NT2/D1 (cell line): ENCODE results near the gene PARD3.

Experiments used
- DNase-seq: peaks from one replicate; pipeline ENCODE4 v3.0.0-alpha.2; 2011; ENCODE audit warnings: low read depth, low spot score
- H3K27me3 ChIP-seq: 2 replicates; pipeline ENCODE4 v1.6.0; 2011; ENCODE audit warnings: mild to moderate bottlenecking; ENCODE audit not compliant: insufficient read length, insufficient read depth
- H3K36me3 ChIP-seq: 2 replicates; pipeline ENCODE4 v1.6.1; 2011; ENCODE audit warnings: mild to moderate bottlenecking, low read length, mixed read lengths; ENCODE audit not compliant: insufficient read depth, insufficient read length
- H3K4me1 ChIP-seq: 2 replicates; pipeline ENCODE4 v1.5.1; 2011; ENCODE audit not compliant: insufficient read depth, insufficient read length
- H3K4me3 ChIP-seq: 2 replicates; pipeline ENCODE4 v1.5.1; 2011; ENCODE audit warnings: low read depth; ENCODE audit not compliant: insufficient read length
- H3K9ac ChIP-seq: 2 replicates; pipeline ENCODE4 v1.6.0; 2011; ENCODE audit warnings: low read depth; ENCODE audit not compliant: insufficient read length
- H3K9me3 ChIP-seq: 2 replicates; pipeline ENCODE4 v1.5.1; 2011; ENCODE audit warnings: mild to moderate bottlenecking, low read length; ENCODE audit not compliant: insufficient read depth
- SUZ12 ChIP-seq: IDR thresholded peaks from 2 replicates; pipeline ENCODE4 v1.6.1; 2011; ENCODE audit not compliant: insufficient read length, insufficient read depth; ENCODE audit errors: extremely low read depth
- YY1 ChIP-seq: IDR thresholded peaks from 2 replicates; pipeline ENCODE4 v1.6.1; 2011; ENCODE audit not compliant: insufficient read length, insufficient read depth
- ZNF274 ChIP-seq: IDR thresholded peaks from 2 replicates; pipeline ENCODE4 v1.6.1; 2011; ENCODE audit warnings: mild to moderate bottlenecking, low read depth, low read length

PARD3 gene

DNA sequence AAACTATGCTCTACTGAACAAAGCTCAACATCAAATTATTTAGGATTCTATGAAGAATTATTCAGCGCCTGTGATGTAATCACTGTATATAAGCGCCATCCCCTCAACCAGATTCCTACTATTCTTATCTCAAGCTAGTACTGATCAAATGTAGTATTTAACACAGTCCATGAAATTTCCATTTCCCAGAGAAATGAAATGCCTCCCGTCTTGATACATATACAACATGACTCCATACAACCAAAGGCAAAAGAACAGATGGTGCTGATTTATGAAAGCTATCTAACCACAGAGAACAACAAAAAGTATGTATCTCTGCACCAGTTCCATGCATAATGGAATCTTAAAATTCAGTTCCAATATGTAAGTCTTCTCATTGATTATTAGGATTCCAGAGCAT, 406.1 kb downstream of the PARD3 start:
- Histone ChIP-seq H3K9ac (no peak overlapping the region), H3K36me3 (no peaks in the 10 kb centered on the region), H3K9me3 (no peaks in the 10 kb centered on the region), H3K4me1 (peaks cover 3% of the 10 kb centered on the region), H3K4me3 (no peak overlapping the region), H3K27me3 (no peaks in the 10 kb centered on the region)
- DNase-seq, result no peak
- TF ChIP-seq ZNF274 (no peak), YY1 (no peak), SUZ12 (no peak)

- Histone ChIP-seq H3K4me1 (peaks cover 3% of the 10 kb centered on the region), H3K36me3 (no peaks in the 10 kb centered on the region), H3K4me3 (no peak overlapping the region), H3K9me3 (no peaks in the 10 kb centered on the region), H3K27me3 (no peaks in the 10 kb centered on the region), H3K9ac (no peak overlapping the region)
- no peak for DNase-seq
- TF ChIP-seq SUZ12 (no peak), ZNF274 (no peak), YY1 (no peak)
Measured at GRCh38 chr10:34408381-34408780, 406.7 kb downstream of the PARD3 start.

DNA sequence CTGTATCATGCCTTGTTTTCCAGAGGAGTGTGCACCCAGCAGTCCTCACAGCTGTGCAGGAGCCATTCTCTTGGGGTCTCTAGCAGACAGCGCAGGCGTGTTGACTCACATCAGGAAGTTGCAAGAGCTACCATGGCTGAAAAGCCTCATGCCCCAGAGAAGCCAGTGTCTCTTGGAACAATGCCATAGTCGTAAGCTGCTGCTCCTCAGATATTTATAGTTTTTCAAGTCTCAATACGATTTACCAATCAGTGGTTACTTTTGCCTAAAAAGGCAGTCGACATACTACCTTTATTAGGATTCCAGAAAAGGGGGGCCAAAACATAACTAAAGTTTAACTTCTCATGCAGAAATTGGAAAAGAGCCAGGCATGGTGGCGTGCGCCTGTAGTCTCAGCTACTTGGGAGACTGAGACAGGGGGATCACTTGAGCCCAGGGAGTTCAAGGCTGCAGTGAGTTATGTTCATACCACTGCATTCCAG, 407.7 kb downstream of the PARD3 start:
- no peak for DNase-seq
- Histone ChIP-seq H3K36me3 (no peaks in the 10 kb centered on the region), H3K9ac (no peak overlapping the region), H3K4me1 (peaks cover 3% of the 10 kb centered on the region), H3K9me3 (no peaks in the 10 kb centered on the region), H3K4me3 (no peak overlapping the region), H3K27me3 (no peaks in the 10 kb centered on the region)
- TF ChIP-seq ZNF274, result no peak
- TF ChIP-seq YY1, result no peak
- no peak for TF ChIP-seq SUZ12

DNA sequence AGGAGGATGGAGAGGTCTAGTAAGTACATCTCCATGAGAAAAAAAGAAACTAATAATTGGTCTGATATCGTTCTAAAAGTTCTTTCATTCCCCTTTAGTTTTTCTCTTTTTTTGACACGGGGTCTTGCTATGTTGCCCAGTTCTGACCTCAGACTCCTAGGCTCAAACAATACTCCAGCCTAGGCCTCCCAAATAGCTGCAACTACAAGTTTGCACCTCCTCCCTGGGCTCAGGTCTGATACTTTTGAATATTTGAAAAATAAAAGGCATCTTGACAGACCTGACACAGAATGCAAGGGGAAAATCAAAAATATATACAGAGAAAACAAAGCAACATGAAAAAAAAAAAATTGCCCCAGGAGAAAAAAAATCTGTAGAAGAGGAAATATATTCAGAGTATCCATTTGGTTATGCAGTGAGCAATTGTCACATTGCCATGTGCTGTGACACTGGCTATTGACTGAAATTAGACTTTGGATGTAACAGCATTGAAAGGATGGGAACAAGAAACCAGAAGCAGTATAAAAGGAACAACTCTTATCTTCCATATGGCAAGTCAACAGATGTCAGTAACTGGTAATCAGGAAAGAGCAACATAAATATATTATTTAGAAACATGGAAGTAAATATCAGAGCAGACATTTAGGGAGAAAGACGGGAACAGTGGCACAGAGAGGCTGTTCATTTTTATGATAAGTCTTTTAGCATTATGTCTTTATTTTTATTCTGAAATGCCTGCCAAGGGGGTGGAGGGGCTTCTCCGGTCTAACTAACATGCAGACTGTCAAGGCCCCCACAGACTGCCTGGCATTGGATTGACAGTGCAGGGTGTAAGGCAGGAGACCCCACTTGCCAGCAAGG, 408.4 kb downstream of the PARD3 start:
- Histone ChIP-seq H3K4me1 (peaks cover 3% of the 10 kb centered on the region), H3K4me3 (no peak overlapping the region), H3K9me3 (no peaks in the 10 kb centered on the region), H3K27me3 (no peaks in the 10 kb centered on the region), H3K9ac (no peak overlapping the region), H3K36me3 (no peaks in the 10 kb centered on the region)
- no peak for DNase-seq
- TF ChIP-seq YY1, result no peak
- TF ChIP-seq ZNF274, result no peak
- no peak for TF ChIP-seq SUZ12

DNA sequence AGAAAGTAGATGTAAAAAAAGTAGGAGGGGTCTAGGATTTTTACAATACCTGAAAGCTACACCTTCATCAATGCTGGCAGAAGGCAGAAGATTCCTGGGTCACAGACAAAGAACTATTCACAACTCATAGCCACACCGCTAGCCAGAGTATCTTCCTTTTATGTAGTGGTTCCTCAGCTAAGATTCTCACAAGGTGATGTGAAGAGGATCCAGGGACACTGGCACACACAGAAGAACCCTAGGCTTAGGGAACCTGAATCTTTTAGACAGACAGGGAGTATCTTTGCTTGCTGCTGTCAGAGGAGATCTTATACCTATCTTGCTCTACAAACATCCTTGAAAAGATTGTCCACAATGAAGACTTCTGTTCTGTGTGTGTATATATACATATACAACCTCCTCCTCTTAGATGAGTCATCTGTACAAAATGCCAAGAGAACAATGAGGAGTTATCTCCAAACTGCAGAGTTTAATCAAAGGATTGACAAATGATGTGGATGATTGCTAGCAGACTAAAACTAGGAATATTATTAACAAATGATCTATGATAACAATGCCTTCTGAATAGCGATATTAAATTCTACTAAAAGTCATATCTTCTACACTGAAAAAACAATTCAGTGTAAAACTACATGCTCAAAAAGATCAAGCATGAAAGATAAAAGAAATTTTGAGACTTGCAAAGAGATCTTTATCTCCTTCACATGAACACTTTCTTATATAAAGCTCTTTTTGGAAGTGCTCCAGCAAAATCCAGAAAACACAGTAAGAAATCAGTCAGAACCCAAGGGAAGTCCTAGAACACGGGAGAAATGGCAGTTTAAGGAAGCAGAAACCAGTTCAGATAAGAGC, 409.3 kb downstream of the PARD3 start:
- H3K9ac ChIP-seq, result no peak overlapping the region
- peaks cover 3% of the 10 kb centered on the region for H3K4me1 ChIP-seq

DNA sequence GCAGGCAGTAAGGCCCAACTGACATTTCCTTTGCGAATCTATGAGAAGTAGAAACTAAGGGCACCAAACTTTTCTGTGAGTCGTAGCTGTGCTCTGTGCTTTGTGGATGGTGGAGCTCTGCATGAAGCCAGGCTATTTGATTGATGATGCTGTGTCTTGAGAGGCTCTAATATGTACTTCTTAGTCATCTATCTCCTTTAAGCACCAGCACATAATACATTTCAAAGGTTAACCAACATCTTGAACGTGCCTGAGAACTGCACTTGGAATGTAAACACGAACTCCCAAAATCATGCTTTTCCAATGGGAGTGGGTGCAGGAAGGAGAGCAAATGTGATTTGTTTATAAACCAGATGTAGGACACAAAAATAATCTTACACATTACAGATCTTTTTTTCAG, 411.6 kb downstream of the PARD3 start:
- TF ChIP-seq SUZ12 (no peak), YY1 (no peak), ZNF274 (no peak)
- H3K4me3 ChIP-seq, result no peak overlapping the region
- H3K36me3 ChIP-seq, result no peaks in the 10 kb centered on the region
- peaks cover 3% of the 10 kb centered on the region for H3K4me1 ChIP-seq
- no peak overlapping the region for H3K9ac ChIP-seq
- no peak for DNase-seq
- H3K9me3 ChIP-seq, result no peaks in the 10 kb centered on the region
- no peaks in the 10 kb centered on the region for H3K27me3 ChIP-seq

More for the DNA sequence above, 409.3 kb downstream of the PARD3 start:
- Histone ChIP-seq H3K9me3 (no peaks in the 10 kb centered on the region), H3K36me3 (no peaks in the 10 kb centered on the region), H3K27me3 (no peaks in the 10 kb centered on the region), H3K4me3 (no peak overlapping the region)
- TF ChIP-seq SUZ12 (no peak), ZNF274 (no peak), YY1 (no peak)
- no peak for DNase-seq

- DNase-seq, result no peak
- H3K27me3 ChIP-seq, result no peaks in the 10 kb centered on the region
- no peak for TF ChIP-seq ZNF274
- TF ChIP-seq SUZ12, result no peak
- no peak for TF ChIP-seq YY1
- no peak overlapping the region for H3K9ac ChIP-seq
- H3K4me1 ChIP-seq, result no peaks in the 10 kb centered on the region
- H3K9me3 ChIP-seq, result no peaks in the 10 kb centered on the region
- H3K4me3 ChIP-seq, result no peak overlapping the region
- H3K36me3 ChIP-seq, result no peaks in the 10 kb centered on the region
Measured at GRCh38 chr10:34400075-34400474, 415.0 kb downstream of the PARD3 start.
